HEK293T (cell line): Measurements from ENCODE around the gene KCNQ5.

ENCODE experiments used
- BHLHE40 ChIP-seq: fragments of 450-650 bp; IDR thresholded peaks from 2 replicates; pipeline ENCODE4 v1.6.1; 2016; ENCODE audit warnings: mild to moderate bottlenecking, moderate library complexity, borderline replicate concordance
- ELF4 ChIP-seq: fragments of 450-650 bp; IDR thresholded peaks from 2 replicates; pipeline ENCODE4 v1.6.1; 2017; ENCODE audit warnings: antibody characterized with exemption
- FOXA1 ChIP-seq: fragments of 450-650 bp; IDR thresholded peaks from 2 replicates; pipeline ENCODE4 v1.6.1; 2016; ENCODE audit warnings: mild to moderate bottlenecking
- FOXM1 ChIP-seq: fragments of 450-650 bp; IDR thresholded peaks from 2 replicates; pipeline ENCODE4 v1.6.1; 2017; ENCODE audit warnings: mild to moderate bottlenecking, borderline replicate concordance
- HDGF ChIP-seq: fragments of 450-650 bp; IDR thresholded peaks from 2 replicates; pipeline ENCODE4 v1.6.1; 2017; ENCODE audit warnings: antibody characterized with exemption, borderline replicate concordance
- SUZ12 ChIP-seq: fragments of 450-650 bp; IDR thresholded peaks from 2 replicates; pipeline ENCODE4 v1.6.1; 2016; ENCODE audit warnings: mild to moderate bottlenecking
- ZNF384 ChIP-seq: fragments of 450-650 bp; IDR thresholded peaks from 2 replicates; pipeline ENCODE4 v1.6.1; 2016

DNA sequence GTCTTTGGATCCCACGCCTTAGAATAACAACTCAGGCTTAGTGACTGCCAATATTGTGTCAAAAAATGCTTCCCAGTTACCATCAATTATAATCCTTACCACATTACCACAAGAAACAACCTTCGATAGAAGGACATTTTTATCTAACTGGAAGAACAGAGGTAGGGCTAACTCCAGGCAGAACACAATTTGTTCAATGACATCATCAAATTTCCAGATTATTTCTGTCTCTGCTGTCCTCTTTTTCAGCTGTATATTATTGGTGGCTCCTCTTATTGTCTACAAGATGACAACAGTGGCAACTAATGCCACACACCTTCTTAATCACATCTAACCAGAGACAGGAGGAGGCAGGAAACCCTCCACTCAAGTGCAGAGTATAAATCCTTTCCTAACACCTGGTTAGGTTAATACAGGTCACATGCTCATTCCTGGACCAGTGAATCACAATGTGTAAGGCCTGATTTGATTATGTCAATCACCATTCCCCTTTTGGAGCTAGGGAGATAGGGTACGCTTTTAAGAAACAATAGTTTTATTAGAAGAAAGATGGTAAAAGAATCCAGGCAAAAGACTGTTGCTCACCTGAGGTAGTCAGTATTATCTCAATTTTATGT lies 585.5 kb downstream of the KCNQ5 start:
- no peak for TF ChIP-seq BHLHE40
- TF ChIP-seq SUZ12, result no peak
- no peak for TF ChIP-seq ELF4
- TF ChIP-seq FOXA1, result no peak
- TF ChIP-seq ZNF384, result no peak
- TF ChIP-seq FOXM1, result no peak
- no peak for TF ChIP-seq HDGF
